Vagina (tissue), 2 donors: ENCODE measurements around the gene BMP5. TPM values are rescaled to one million over a fixed set of nuclear protein-coding genes. Genes with fewer than 3 reads are reported as not detected.

Experiments used
- DNase-seq, 2 donors: peaks; one replicate each; pipeline ENCODE4 v3.0.0-alpha.2; 2017; ENCODE audit errors: extremely low spot score in 2 of 2
- H3K27ac ChIP-seq: fragments of 200-600 bp; sonication (generic); one replicate; pipeline ENCODE4 v1.5.1; 2019
- H3K27me3 ChIP-seq: fragments of 200-600 bp; sonication (generic); one replicate; pipeline ENCODE4 v1.5.1; 2019
- H3K36me3 ChIP-seq, 2 donors: fragments of 200-600 bp; sonication (generic); one replicate each; pipeline ENCODE4 v1.5.1; 2017 to 2019
- H3K4me1 ChIP-seq: fragments of 200-600 bp; sonication (generic); one replicate; pipeline ENCODE4 v1.5.1; 2019
- H3K4me3 ChIP-seq, 2 donors: fragments of 200-600 bp; sonication (generic); 1 replicate in 1 of 2; 2 replicates in 1 of 2; pipeline ENCODE4 v1.5.1; 2016 to 2019
- H3K9me3 ChIP-seq: fragments of 200-600 bp; sonication (generic); one replicate; pipeline ENCODE4 v1.5.1; 2019
- CTCF ChIP-seq, 3 experiments: fragments of 450-650 bp in 2 of 3; fragments of 200-600 bp in 1 of 3; sonication (generic) in 1 of 3; IDR thresholded peaks; one replicate each; pipeline ENCODE4 v1.5.1; 2017 to 2019; ENCODE audit warnings: antibody characterized with exemption in 3 of 3, mild to moderate bottlenecking in 2 of 3, moderate library complexity in 2 of 3
- POLR2A ChIP-seq, 2 donors: fragments of 450-650 bp; IDR thresholded peaks; one replicate each; pipeline ENCODE4 v1.6.1; 2017; ENCODE audit warnings: antibody characterized with exemption in 2 of 2, mild to moderate bottlenecking in 2 of 2, moderate library complexity in 2 of 2
- POLR2AphosphoS5 ChIP-seq, 2 donors: sonication (generic); formaldehyde crosslinking; IDR thresholded peaks; one replicate each; pipeline ENCODE4 v1.9.0; 2017; ENCODE audit warnings: antibody characterized with exemption in 2 of 2, mild to moderate bottlenecking in 2 of 2, low read depth in 1 of 2; ENCODE audit not compliant: insufficient read depth in 1 of 2
- intact Hi-C: fragments of 100-400 bp; cut with DNase I; formaldehyde crosslinking; loops from one replicate; pipeline ENCODE4 v1.15.1; 2023
- total RNA-seq: library from RNA; depleted of rRNA; stranded (reverse); fragments of >200 nt; gene quantifications from one replicate; pipeline ENCODE4 v1.2.3, GENCODE V29; 2016

Gene BMP5
- total RNA-seq, 1 donor from 2014 or later = not detected

GRCh38 chr6:55901765-55902270, 26.4 kb upstream of the BMP5 start:
- Histone ChIP-seq H3K4me3 (no peak overlapping the region), H3K36me3 (no peaks in the 10 kb centered on the region), H3K27me3 (no peaks in the 10 kb centered on the region), H3K9me3 (no peaks in the 10 kb centered on the region), H3K27ac (no peak overlapping the region), H3K4me1 (no peaks in the 10 kb centered on the region)
- TF ChIP-seq POLR2A (IDR thresholded peaks at IDR 0.05) (no peak), CTCF (IDR thresholded peaks at IDR 0.05) (no peak)
- no peak for DNase-seq
- intact Hi-C loops = no loop called here

GRCh38 chr6:55898342-55898741, 23.0 kb upstream of the BMP5 start:
- no peaks in the 10 kb centered on the region for H3K27me3 ChIP-seq
- H3K4me3 ChIP-seq = no peak overlapping the region
- TF ChIP-seq POLR2AphosphoS5 (IDR thresholded peaks at IDR 0.05; ENCODE audit: insufficient read depth in 1 of 2, low read depth in 1 of 2) = no peak
- TF ChIP-seq POLR2A (IDR thresholded peaks at IDR 0.05) = no peak
- no peak for TF ChIP-seq CTCF (IDR thresholded peaks at IDR 0.05)
- no peak for DNase-seq
- intact Hi-C loops = no loop called here
- H3K27ac ChIP-seq = no peak overlapping the region
- no peaks in the 10 kb centered on the region for H3K9me3 ChIP-seq
- no peaks in the 10 kb centered on the region for H3K36me3 ChIP-seq
- H3K4me1 ChIP-seq = no peaks in the 10 kb centered on the region

GRCh38 chr6:55897346-55897745, 22.0 kb upstream of the BMP5 start:
- H3K4me1 ChIP-seq = no peaks in the 10 kb centered on the region
- H3K27me3 ChIP-seq = no peaks in the 10 kb centered on the region
- no peak overlapping the region for H3K4me3 ChIP-seq
- TF ChIP-seq POLR2AphosphoS5 (IDR thresholded peaks at IDR 0.05; ENCODE audit: insufficient read depth in 1 of 2, low read depth in 1 of 2) (no peak), CTCF (IDR thresholded peaks at IDR 0.05) (no peak), POLR2A (IDR thresholded peaks at IDR 0.05) (no peak)
- H3K36me3 ChIP-seq = no peaks in the 10 kb centered on the region
- intact Hi-C loops = no loop called here
- no peaks in the 10 kb centered on the region for H3K9me3 ChIP-seq
- no peak overlapping the region for H3K27ac ChIP-seq
- DNase-seq = no peak

GRCh38 chr6:55895972-55896730, 20.8 kb upstream of the BMP5 start:
- Histone ChIP-seq H3K36me3 (no peaks in the 10 kb centered on the region), H3K27ac (no peak overlapping the region), H3K27me3 (no peaks in the 10 kb centered on the region), H3K4me1 (no peaks in the 10 kb centered on the region), H3K9me3 (no peaks in the 10 kb centered on the region), H3K4me3 (no peak overlapping the region)
- intact Hi-C loops = no loop called here
- no peak for DNase-seq
- TF ChIP-seq POLR2A (IDR thresholded peaks at IDR 0.05) (no peak), POLR2AphosphoS5 (IDR thresholded peaks at IDR 0.05; ENCODE audit: insufficient read depth in 1 of 2, low read depth in 1 of 2) (no peak), CTCF (IDR thresholded peaks at IDR 0.05) (no peak)

- intact Hi-C loops = no loop called here
- no peak for TF ChIP-seq POLR2AphosphoS5 (IDR thresholded peaks at IDR 0.05; ENCODE audit: insufficient read depth in 1 of 2, low read depth in 1 of 2)
- TF ChIP-seq POLR2A (IDR thresholded peaks at IDR 0.05) = no peak
- TF ChIP-seq CTCF (IDR thresholded peaks at IDR 0.05) = no peak
- Histone ChIP-seq H3K4me3 (no peak overlapping the region), H3K36me3 (no peaks in the 10 kb centered on the region), H3K4me1 (no peaks in the 10 kb centered on the region), H3K9me3 (no peaks in the 10 kb centered on the region), H3K27ac (no peak overlapping the region), H3K27me3 (no peaks in the 10 kb centered on the region)
- DNase-seq = no peak
These were observed 17.5 kb upstream of the BMP5 start for GRCh38 chr6:55892749-55893357.
